Amygdala (tissue), 56 donors: ENCODE results near the gene LYSMD1.

Experiments used
- DNase-seq, 56 donors: peaks; one replicate each; lab custom pipeline; 2025; lab: John Stamatoyannopoulos, UW

LYSMD1 gene

GRCh38 chr1:151176514-151177045 is 10.9 kb upstream of the LYSMD1 start:
- no peak for DNase-seq

DNA sequence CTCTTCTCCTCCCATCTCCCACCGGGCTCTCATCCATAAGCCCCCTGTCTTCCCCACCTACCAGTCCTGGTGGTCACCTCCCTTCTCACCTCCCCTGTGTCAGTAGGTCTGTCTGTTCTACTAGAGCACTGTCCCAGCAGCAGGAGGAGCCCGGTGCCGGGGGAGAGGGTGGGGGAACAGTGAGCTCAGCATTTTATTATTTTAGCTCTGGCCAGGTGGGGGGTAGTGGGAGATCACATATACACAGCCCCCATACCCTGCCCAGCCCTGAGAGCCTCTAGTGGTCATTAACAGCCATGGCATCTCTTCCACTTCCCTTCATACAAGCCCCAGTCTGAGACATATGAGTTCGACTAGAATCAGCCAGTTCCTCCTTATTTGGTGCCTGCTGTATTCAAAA is 10.2 kb upstream of the LYSMD1 start, which contains the start of gene TMOD4:
TSS of gene TMOD4 (minus strand) at position 119 of the 400 bp plus-strand sequence. CDS start 1,106 bp downstream, outside the sequence.
- peak in 2 of 56 donors; percentile 9 to 18 for DNase-seq

DNA sequence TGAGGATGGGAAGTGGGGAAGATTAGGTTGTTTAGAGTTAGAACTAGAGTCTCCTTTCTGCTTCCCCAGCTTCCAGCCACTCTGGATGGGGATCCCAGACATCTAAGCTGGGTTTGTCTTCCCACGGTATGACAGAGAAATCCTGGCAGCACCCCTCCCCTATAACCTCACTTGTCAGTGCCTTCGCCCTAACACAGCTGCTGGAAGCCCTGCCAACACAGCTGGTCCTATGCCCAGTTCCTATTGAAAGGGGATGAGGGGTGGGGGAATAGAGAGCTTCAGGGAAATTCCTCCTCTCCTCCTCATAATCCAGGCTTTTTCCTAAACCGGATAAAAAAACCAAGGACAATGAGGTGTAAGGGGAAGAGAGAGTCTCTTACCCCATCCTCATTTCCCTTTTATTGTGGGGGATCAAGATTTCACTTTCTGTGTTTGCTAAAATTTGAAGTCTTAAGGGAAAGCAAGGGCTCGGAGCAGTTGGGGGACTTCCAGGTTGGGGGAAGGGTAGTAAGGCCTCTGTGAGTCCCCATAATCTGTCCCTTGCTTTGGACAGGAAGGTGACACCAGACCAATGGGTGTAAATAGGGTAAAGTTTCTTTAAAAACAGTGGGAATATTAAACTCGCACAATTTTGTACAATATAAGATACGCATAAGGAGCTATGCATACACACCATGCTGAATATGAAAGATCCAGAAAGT is 9.5 kb upstream of the LYSMD1 start:
- DNase-seq: peak in 51 of 56 donors; percentile 4 to 89 (median 65)

DNA sequence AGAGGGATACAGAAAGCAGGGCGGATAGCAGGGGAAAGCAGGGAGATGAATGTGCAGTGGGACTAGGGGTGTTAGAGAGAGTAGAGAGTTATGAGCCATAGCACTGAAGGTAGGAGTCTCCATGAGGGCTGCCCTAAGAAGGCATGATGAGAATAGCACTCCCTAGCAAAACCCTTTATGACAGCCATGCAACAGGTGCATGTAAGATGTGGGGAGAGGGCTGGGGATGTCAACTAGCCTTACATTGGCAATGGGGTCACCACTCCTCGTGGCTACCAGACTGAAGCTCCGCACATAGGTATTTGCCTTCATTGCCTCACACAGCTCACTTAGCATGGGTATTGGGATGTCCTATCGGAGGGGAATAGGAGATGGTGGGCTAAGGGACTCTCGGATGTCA is 5.5 kb upstream of the LYSMD1 start:
- DNase-seq: no peak

GRCh38 chr1:151167116-151167515 is 1.4 kb upstream of the LYSMD1 start:
- DNase-seq: no peak

GRCh38 chr1:151166505-151166956 is 829 bp upstream of the LYSMD1 start:
- DNase-seq: no peak

- DNase-seq: peak in 43 of 56 donors; percentile 31 to 82 (median 58)
These were observed 393 bp downstream of the LYSMD1 start for GRCh38 chr1:151165281-151165737.

- peak in 3 of 56 donors; percentile 47 to 60 (median 59) for DNase-seq
These were observed 896 bp downstream of the LYSMD1 start for GRCh38 chr1:151164732-151165280.

DNA sequence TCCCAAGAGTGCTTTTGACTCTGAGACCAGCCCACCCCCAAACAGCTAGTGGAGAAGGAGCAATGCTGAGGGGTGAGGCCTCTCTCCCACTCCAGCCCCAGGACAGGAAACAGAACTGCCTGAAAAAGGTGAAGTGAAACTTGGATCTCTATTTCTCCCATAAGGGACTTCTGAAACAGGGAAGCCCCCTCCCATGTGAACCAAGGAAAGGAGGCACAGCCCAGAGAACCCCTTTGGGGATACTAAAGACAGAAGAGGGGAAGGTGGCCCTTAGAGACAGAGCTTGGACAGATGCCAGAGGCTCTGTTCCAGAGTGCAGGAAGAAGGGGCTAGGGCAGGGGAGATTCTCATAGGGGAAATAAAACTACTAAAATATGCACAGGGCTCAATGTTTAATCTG is 6.3 kb downstream of the LYSMD1 start:
- no peak for DNase-seq

- no peak for DNase-seq
These were observed 6.9 kb downstream of the LYSMD1 start for GRCh38 chr1:151158751-151159251.

DNA sequence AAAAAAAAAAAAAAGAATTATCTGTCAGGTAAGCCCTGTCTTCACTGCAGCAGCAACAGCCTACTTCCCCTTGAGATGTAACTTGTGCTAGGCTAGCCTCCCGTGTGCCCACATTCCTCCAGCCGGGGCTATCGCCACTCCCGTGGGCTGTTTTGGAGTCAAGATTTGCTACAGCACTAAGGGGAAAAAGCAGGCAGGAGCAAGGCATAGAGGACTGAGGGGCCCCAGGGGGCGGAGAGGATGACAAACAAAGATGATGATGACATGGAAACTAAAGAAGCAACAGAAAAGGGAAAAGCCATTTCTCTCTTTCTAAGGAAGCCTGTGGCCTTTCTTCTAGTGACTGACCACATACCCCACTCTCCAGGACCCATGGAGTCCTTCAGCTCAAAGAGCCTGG is 7.4 kb downstream of the LYSMD1 start:
- no peak for DNase-seq

DNA sequence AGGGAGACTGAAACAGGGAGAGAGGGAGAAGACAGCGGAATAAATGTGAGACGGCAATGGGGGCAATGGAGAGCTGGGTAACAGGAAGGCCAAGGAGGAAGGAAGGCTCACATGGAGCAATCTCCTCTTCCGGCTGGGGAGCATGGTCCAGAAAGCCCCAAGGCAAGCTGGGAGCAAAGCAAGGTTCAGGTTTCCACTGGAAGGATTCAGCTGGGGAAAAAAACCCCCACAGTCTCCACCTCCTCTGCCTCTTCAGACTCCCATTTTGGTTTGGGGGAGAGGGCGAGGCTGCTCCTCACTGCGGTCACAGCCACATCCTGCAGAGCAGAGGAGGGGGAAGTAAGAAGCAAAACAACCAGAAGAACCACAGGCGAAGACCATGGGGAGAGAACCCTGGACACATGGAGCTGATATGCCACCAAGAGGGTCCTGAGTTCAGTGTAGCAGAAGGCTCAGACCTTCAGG is 8.6 kb downstream of the LYSMD1 start:
- DNase-seq: peak in 3 of 56 donors; percentile 10 to 23 (median 19)

- DNase-seq: peak in 5 of 56 donors; percentile 7 to 29 (median 16)
These were observed 9.2 kb downstream of the LYSMD1 start, which contains the start of gene TNFAIP8L2 for GRCh38 chr1:151156515-151156819. TSS of gene TNFAIP8L2 (plus strand) at chr1:151156649. CDS start at chr1:151158698, 2,049 bp downstream.

- no peak for DNase-seq
These were observed 18.0 kb downstream of the LYSMD1 start for GRCh38 chr1:151147665-151148064.

DNA sequence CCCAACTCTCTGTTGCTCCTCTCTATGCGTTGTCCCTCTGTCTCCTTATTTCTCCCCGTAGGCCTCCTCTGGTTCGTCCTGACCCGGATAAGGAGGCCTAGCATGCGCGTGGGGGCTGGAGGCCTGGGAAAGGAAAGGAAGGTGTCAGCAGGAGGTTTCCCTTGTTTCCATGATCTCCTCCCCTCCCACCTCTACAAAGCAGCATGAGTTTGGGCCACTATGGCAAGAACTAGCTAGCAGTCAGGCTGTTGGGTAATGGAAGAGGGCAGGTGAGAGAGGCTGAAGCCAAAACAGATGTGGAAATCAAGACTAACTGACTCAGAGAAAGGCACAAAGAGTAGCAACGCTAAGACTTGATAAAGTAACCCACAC is 18.6 kb downstream of the LYSMD1 start:
- no peak for DNase-seq

- DNase-seq: peak; percentile 49 to 97 (median 92)
These were observed 19.1 kb downstream of the LYSMD1 start, which contains the start of gene SEMA6C for GRCh38 chr1:151146412-151147131. TSS of gene SEMA6C (minus strand) at chr1:151146631. CDS start at chr1:151142621, 4,010 bp downstream.

DNA sequence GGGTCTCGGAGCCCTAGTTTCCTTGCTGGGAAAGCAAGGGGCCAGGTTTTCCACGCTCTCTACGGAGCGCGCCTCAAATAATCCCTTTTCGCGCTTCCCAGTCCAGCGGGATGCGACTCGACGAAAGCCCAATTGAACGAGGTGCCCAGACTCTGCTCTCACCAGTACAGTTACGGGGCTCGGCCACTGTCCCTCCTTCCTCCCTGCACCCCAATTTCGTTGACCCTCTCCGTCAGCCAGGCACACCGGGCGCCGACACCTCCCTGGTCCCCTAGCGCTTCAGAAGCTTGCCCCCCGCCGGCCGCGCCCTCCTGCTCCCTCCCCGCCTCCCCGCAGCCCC is 19.7 kb downstream of the LYSMD1 start:
- no peak for DNase-seq

GRCh38 chr1:151145304-151146071 is 20.2 kb downstream of the LYSMD1 start:
- DNase-seq: peak in 7 of 56 donors; percentile 11 to 46 (median 29)

GRCh38 chr1:151144474-151145303 is 21.0 kb downstream of the LYSMD1 start:
- DNase-seq: no peak
